Measurements from ENCODE around the gene ST13. TPM values are rescaled to one million over a fixed set of nuclear protein-coding genes. Genes with fewer than 3 reads are reported as not detected.
A peak's percentile ranks its signal among the peaks of the same experiment; 100 is the strongest.

Gene ST13
- total RNA-seq = 100 to 1,000 TPM; 161 to 206 (median 202) TPM

- Histone ChIP-seq H3K36me3 (no peaks in the 10 kb centered on the region), H3K27me3 (no peaks in the 10 kb centered on the region), H3K4me3 (replicated peaks in 1 of 3) (peak within 1 kb of the TSS; percentile 77 to 97 (median 78)), H3K27ac (peak within 1 kb of the TSS; percentile 99 to 100 (median 99)), H3K4me1 (peaks cover 40% of the 10 kb centered on the region in 2 donors), H3K9me3 (no peaks in the 10 kb centered on the region)
- peak; percentile 99 for DNase-seq
- WGBS, 2 donors = 0 to 1% methylated on average over 51 to 52 of the region's 63 CpGs
- TF ChIP-seq CTCF (IDR thresholded peaks at IDR 0.05) = peak in 2 of 6 experiments; percentile 10 to 21
- peak in 1 of 2 donors; percentile 82 for TF ChIP-seq POLR2A (IDR thresholded peaks at IDR 0.05)
- intact Hi-C loops (cut with DNase I) = no loop called here
These were observed at the start of gene ST13, which contains the start of gene XPNPEP3 for GRCh38 chr22:40856513-40857308. TSS of gene ST13 (minus strand) at chr22:40856639. CDS start at chr22:40856540, 99 bp downstream. TSS of gene XPNPEP3 (plus strand) at chr22:40857148. CDS start at chr22:40857182, 34 bp downstream.

- Histone ChIP-seq H3K4me3 (replicated peaks in 1 of 3) (no peak overlapping the region), H3K27ac (no peak overlapping the region), H3K27me3 (no peaks in the 10 kb centered on the region), H3K36me3 (peaks cover 0 to 10% of the 10 kb centered on the region in 2 donors), H3K4me1 (no peaks in the 10 kb centered on the region), H3K9me3 (no peaks in the 10 kb centered on the region)
- intact Hi-C loops (cut with DNase I) = no loop called here
- DNase-seq = no peak
- WGBS, 2 donors = 94 to 100% methylated on average over 1 of the region's 1 CpG
- TF ChIP-seq POLR2A (IDR thresholded peaks at IDR 0.05) (no peak), CTCF (IDR thresholded peaks at IDR 0.05) (no peak)
These were observed 47.7 kb upstream of the ST13 start for GRCh38 chr22:40904101-40904500.

- DNase-seq = no peak
- Histone ChIP-seq H3K9me3 (no peaks in the 10 kb centered on the region), H3K4me1 (no peaks in the 10 kb centered on the region), H3K27ac (no peak overlapping the region), H3K4me3 (replicated peaks in 1 of 3) (no peak overlapping the region), H3K27me3 (no peaks in the 10 kb centered on the region), H3K36me3 (no peaks in the 10 kb centered on the region)
- TF ChIP-seq CTCF (IDR thresholded peaks at IDR 0.05) (peak in 5 of 6 experiments; percentile 19 to 73 (median 58)), POLR2A (IDR thresholded peaks at IDR 0.05) (no peak)
- WGBS, 2 donors = 41 to 42% methylated on average over 3 of the region's 3 CpGs
- intact Hi-C loops (cut with DNase I) = loop anchor here (10.0 kb wide), 1 partner anchor 214 kb away; no protein-coding TSS in a partner anchor
These were observed 42.5 kb upstream of the ST13 start for GRCh38 chr22:40898850-40899357.

- 96 to 97% methylated on average over 4 of the region's 4 CpGs for WGBS, 2 donors
- intact Hi-C loops (cut with DNase I) = loop anchor here (10.0 kb wide), 1 partner anchor 210 kb away; no protein-coding TSS in a partner anchor
- no peak for DNase-seq
- Histone ChIP-seq H3K27me3 (no peaks in the 10 kb centered on the region), H3K36me3 (peaks cover 4 to 12% of the 10 kb centered on the region in 2 donors), H3K4me1 (no peaks in the 10 kb centered on the region), H3K9me3 (no peaks in the 10 kb centered on the region), H3K4me3 (replicated peaks in 1 of 3) (no peak overlapping the region), H3K27ac (no peak overlapping the region)
- no peak for TF ChIP-seq POLR2A (IDR thresholded peaks at IDR 0.05)
- TF ChIP-seq CTCF (IDR thresholded peaks at IDR 0.05) = no peak
These were observed 38.0 kb upstream of the ST13 start for GRCh38 chr22:40894417-40894816.

GRCh38 chr22:40890881-40891280, 34.4 kb upstream of the ST13 start:
- peaks cover 6 to 28% of the 10 kb centered on the region in 2 donors for H3K36me3 ChIP-seq
- no peak for DNase-seq
- H3K4me3 ChIP-seq (replicated peaks in 1 of 3) = no peak overlapping the region
- no peak overlapping the region for H3K27ac ChIP-seq
- no peaks in the 10 kb centered on the region for H3K9me3 ChIP-seq
- TF ChIP-seq POLR2A (IDR thresholded peaks at IDR 0.05) = no peak
- no peak for TF ChIP-seq CTCF (IDR thresholded peaks at IDR 0.05)
- no peaks in the 10 kb centered on the region for H3K4me1 ChIP-seq
- intact Hi-C loops (cut with DNase I) = loop anchor here (10.0 kb wide), 1 partner anchor 206 kb away; no protein-coding TSS in a partner anchor
- 95 to 96% methylated on average over 3 of the region's 3 CpGs for WGBS, 2 donors
- no peaks in the 10 kb centered on the region for H3K27me3 ChIP-seq

All from thyroid gland (tissue), 4 donors.